K562 (cell line): ENCODE data around the gene DOCK8. TPM values are rescaled to one million over a fixed set of nuclear protein-coding genes. Genes with fewer than 3 reads are reported as not detected.
A peak's percentile ranks its signal among the peaks of the same experiment; 100 is the strongest.

Experiments used
- ATAC-seq: fragments of 200-7000 bp; cut with Tn5 transposase; 3 replicates; pipeline ENCODE4 v1.9.1; 2020; ENCODE audit warnings: moderate library complexity
- BruUV-seq: library from RNA; stranded (reverse); fragments of 400-500 nt; replicated peaks from 2 replicates; lab custom pipeline; 2021; lab: Mats Ljungman, UMichigan
- CTCF ChIA-PET: fragments of 300-600 bp; formaldehyde crosslinking; extraction: SDS; loops from one replicate; lab custom pipeline; 2021; ENCODE audit warnings: low intra/inter-chr PET ratio; lab: Yijun Ruan, JAX
- POLR2A ChIA-PET: fragments of 300-600, 350-650 bp; sonication (Branson Sonifier 250); formaldehyde crosslinking; extraction: SDS; loops from one replicate; lab custom pipeline; 2021; ENCODE audit warnings: antibody characterized with exemption, inconsistent platforms; lab: Yijun Ruan, JAX
- DNase-seq, 4 experiments: peaks; one replicate each; pipeline versions ENCODE4 v3.0.0 to v3.0.0-alpha.2; 2011 to 2018; ENCODE audit warnings: low spot score in 3 of 4, mixed read lengths in 3 of 4; ENCODE audit errors: extremely low read depth in 1 of 4
- FAIRE-seq: peaks from 2 replicates; lab custom pipeline; 2011; peaks lifted over from hg19 to GRCh38; lab: Jason Lieb, UNC
- H2AFZ ChIP-seq: 2 replicates; pipeline ENCODE4 v1.6.0; 2011; ENCODE audit warnings: low read depth, low read length, control low read depth, inconsistent platforms
- H3K27ac ChIP-seq: fragments of 200-600 bp; 3 replicates; pipeline ENCODE4 v1.8.0; 2011; ENCODE audit warnings: low read depth, mild to moderate bottlenecking, control low read depth, inconsistent platforms, low read length, moderate library complexity, mixed read lengths; ENCODE audit errors: extremely low read depth
- H3K27me3 ChIP-seq, 2 experiments: fragments of 300-600 bp in 1 of 2; 2 replicates in 1 of 2; 3 replicates in 1 of 2; pipeline versions ENCODE4 v1.6.0 to v1.8.0; 2011; ENCODE audit warnings: inconsistent platforms in 2 of 2, low read length in 2 of 2, mild to moderate bottlenecking in 1 of 2, mixed read lengths in 1 of 2, moderate library complexity in 1 of 2; ENCODE audit not compliant: control insufficient read depth in 2 of 2, insufficient read depth in 2 of 2
- H3K36me3 ChIP-seq: fragments of 300-600 bp; 3 replicates; pipeline ENCODE4 v1.8.0; 2011; ENCODE audit warnings: mild to moderate bottlenecking, low read length, inconsistent platforms; ENCODE audit not compliant: control insufficient read depth, insufficient read depth
- H3K4me1 ChIP-seq, 2 experiments: fragments of 200-600 bp in 1 of 2; replicated peaks in 1 of 2; 2 replicates in 1 of 2; 3 replicates in 1 of 2; pipeline versions ENCODE4 v1.5.1 to v1.8.0; 2011; ENCODE audit warnings: inconsistent platforms in 2 of 2, low read length in 2 of 2, mild to moderate bottlenecking in 1 of 2, mixed read lengths in 1 of 2, moderate library complexity in 1 of 2; ENCODE audit not compliant: control insufficient read depth in 2 of 2, insufficient read depth in 2 of 2
- H3K4me2 ChIP-seq: 2 replicates; pipeline ENCODE4 v1.6.1; 2011; ENCODE audit warnings: low read length, control low read depth, inconsistent platforms, mixed read lengths; ENCODE audit not compliant: insufficient read depth
- H3K4me3 ChIP-seq: fragments of 200-600 bp; sonication (generic), shearing (Covaris generic); 2 replicates; pipeline ENCODE4 v1.5.1; 2016; ENCODE audit warnings: control low read depth, inconsistent platforms
- H3K79me2 ChIP-seq: fragments of 200-600 bp; 3 replicates; pipeline ENCODE4 v1.8.0; 2011; ENCODE audit warnings: low read length, inconsistent platforms; ENCODE audit not compliant: control insufficient read depth, insufficient read depth
- H3K9ac ChIP-seq, 2 experiments: 2 replicates each; pipeline versions ENCODE4 v1.6.0 to v1.6.1; 2011; ENCODE audit warnings: low read depth in 2 of 2, low read length in 2 of 2, control low read depth in 1 of 2, inconsistent platforms in 1 of 2, mild to moderate bottlenecking in 1 of 2, mixed read lengths in 1 of 2; ENCODE audit not compliant: insufficient read depth in 1 of 2
- H3K9me1 ChIP-seq: one replicate; pipeline ENCODE4 v1.6.0; 2011; ENCODE audit warnings: inconsistent platforms, mild to moderate bottlenecking, low read length, moderate library complexity; ENCODE audit not compliant: control insufficient read depth, insufficient read depth
- H3K9me3 ChIP-seq: replicated peaks from 2 replicates; pipeline ENCODE4 v1.5.1; 2011; ENCODE audit warnings: low read depth, low read length, inconsistent platforms; ENCODE audit not compliant: control insufficient read depth, insufficient read depth
- H4K20me1 ChIP-seq: replicated peaks from 2 replicates; pipeline ENCODE4 v1.6.1; 2011; ENCODE audit warnings: low read length, inconsistent platforms, mixed read lengths; ENCODE audit not compliant: control insufficient read depth, insufficient read depth
- CREB3L1 ChIP-seq: fragments of 450-650 bp; IDR thresholded peaks from 2 replicates; pipeline ENCODE4 v1.6.1; 2014; ENCODE audit warnings: low read depth, mild to moderate bottlenecking, moderate library complexity, borderline replicate concordance
- NCOA1 ChIP-seq: fragments of 450-650 bp; IDR thresholded peaks from 2 replicates; pipeline ENCODE4 v1.6.1; 2016; ENCODE audit warnings: low read depth
- PKNOX1 ChIP-seq: fragments of 450-650 bp; IDR thresholded peaks from 2 replicates; pipeline ENCODE4 v1.6.1; 2016
- RBFOX2 ChIP-seq: fragments of 200-400 bp; formaldehyde crosslinking; IDR thresholded peaks from 2 replicates; pipeline ENCODE4 v1.6.1; 2017; ENCODE audit warnings: low read depth, mild to moderate bottlenecking, low read length, moderate library complexity
- RHOXF2B ChIP-seq: fragments of 250-450 bp; sonication (Bioruptor Pico); conservative IDR thresholded peaks from 2 replicates; pipeline ENCODE4 v1.5.1; 2021
- ZNF3 ChIP-seq: fragments of 250-450 bp; sonication (Bioruptor Pico); IDR thresholded peaks from 2 replicates; pipeline ENCODE4 v1.5.0; 2021; ENCODE audit warnings: mild to moderate bottlenecking, moderate library complexity
- WGBS: fragments of 100-300 bp; shearing (Covaris generic); methylation state at CpG from one replicate; pipeline ENCODE4 v1.1.6; 2016; ENCODE audit warnings: low coverage, mixed read lengths; ENCODE audit not compliant: insufficient coverage; ENCODE audit errors: missing lambda C conversion rate; 5-methylcytosine and 5-hydroxymethylcytosine counted together
- in situ Hi-C: fragments of 300-500 bp; cut with MboI; formaldehyde crosslinking; loops from 4 replicates; pipeline ENCODE4 v1.15.0; 2018; ENCODE audit warnings: inconsistent platforms, mixed read lengths
- intact Hi-C: fragments of 100-400 bp; cut with micrococcal nuclease; formaldehyde crosslinking; loops from 2 replicates; pipeline ENCODE4 v1.14.2; 2022
- polyA plus RNA-seq, 8 experiments: library from polyadenylated mRNA; depleted of rRNA in 4 of 8; stranded (reverse) in 5 of 8; unstranded in 3 of 8; fragments of >200 nt; fragmentation: Nextera tagmentation in 2 of 8; fragmentation: Illumina TruSeq in 1 of 8; extraction: Ambion mirVana in 2 of 8; extraction: Trizol in 1 of 8; gene quantifications; 2 replicates each; pipeline versions ENCODE4 v1.2.1 to v1.2.3, GENCODE V29; 2011 to 2014; ENCODE audit warnings: inconsistent platforms in 1 of 8, missing spikeins in 1 of 8
- total RNA-seq, 7 experiments: library from RNA; depleted of rRNA in 6 of 7; stranded (reverse); fragments of >200 nt in 6 of 7; fragmentation: Illumina TruSeq in 2 of 7; extraction: Trizol in 2 of 7; gene quantifications; 2 replicates each; pipeline versions ENCODE4 v1.2.1 to v1.2.3, GENCODE V29; 2011 to 2021; ENCODE audit warnings: low replicate concordance in 1 of 7

Gene DOCK8
- total and polyA plus RNA-seq, 9 of the 15 experiments (the other 6 are each of a cell fraction or from before 2014, with no cell fraction given) = 14.4 to 53.8 (median 25.1) TPM

DNA sequence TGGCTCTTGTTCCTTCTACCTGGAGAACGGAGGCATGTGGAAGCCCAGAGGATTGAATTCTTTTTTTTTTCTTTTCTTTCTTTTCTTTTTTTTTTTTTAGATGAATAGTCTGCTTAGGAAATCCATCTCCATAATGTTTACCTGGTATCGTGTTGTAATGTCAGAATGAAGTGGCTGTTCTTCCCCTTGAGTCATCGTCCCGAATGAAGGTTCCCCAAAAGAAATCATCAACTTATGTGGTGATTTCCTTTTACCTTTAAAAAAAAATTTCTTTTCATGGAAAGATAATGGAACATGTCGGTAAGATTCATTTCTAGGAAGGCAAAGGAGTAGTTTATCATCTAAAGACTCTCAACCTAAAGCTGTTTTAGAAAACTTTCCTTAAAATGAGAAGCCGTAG lies 59.7 kb downstream of the DOCK8 start:
- no TSS peak for BruUV-seq
- ATAC-seq = no peak
- DNase-seq = no peak
- peak overlapping the region; percentile 31 for H3K4me3 ChIP-seq
- in situ Hi-C loops (no loop called here), intact Hi-C loops (no loop called here)
- POLR2A ChIA-PET = interaction anchor here (0.9 to 3.7 kb wide), 4 partner anchors 8 to 36 kb away, joined by 3 to 14 read pairs (median 4); no protein-coding TSS in a partner anchor
- H3K27ac ChIP-seq = peak overlapping the region; percentile 98; the same call in 2 of the 3 replicates
- H2AFZ ChIP-seq = no peak overlapping the region
- H3K9me1 ChIP-seq = no peaks in the 10 kb centered on the region
- H3K9me3 ChIP-seq = no peaks in the 10 kb centered on the region; the same call in 1 of the 2 replicates
- peak; percentile 32 for FAIRE-seq
- TF ChIP-seq ZNF3 (CRISPR knock-in tag) (no peak), RBFOX2 (peak; percentile 13), RHOXF2B (no peak)
- peak overlapping the region; percentile 70 for H3K4me2 ChIP-seq
- 20% methylated on average over 4 of the region's 6 CpGs for WGBS
- no peaks in the 10 kb centered on the region for H3K27me3 ChIP-seq
- CTCF ChIA-PET = no interaction called here
- peaks cover 66% of the 10 kb centered on the region for H3K79me2 ChIP-seq
- peaks cover 37% of the 10 kb centered on the region; the same call in 2 of the 3 replicates for H3K36me3 ChIP-seq
- H3K9ac ChIP-seq = peak overlapping the region in 1 of 2 experiments; percentile 88; a peak in 2 of 4 replicates
- no peaks in the 10 kb centered on the region for H4K20me1 ChIP-seq
- peaks cover 0 to 36% of the 10 kb centered on the region in 2 experiments; a peak in 2 of 5 replicates for H3K4me1 ChIP-seq

DNA sequence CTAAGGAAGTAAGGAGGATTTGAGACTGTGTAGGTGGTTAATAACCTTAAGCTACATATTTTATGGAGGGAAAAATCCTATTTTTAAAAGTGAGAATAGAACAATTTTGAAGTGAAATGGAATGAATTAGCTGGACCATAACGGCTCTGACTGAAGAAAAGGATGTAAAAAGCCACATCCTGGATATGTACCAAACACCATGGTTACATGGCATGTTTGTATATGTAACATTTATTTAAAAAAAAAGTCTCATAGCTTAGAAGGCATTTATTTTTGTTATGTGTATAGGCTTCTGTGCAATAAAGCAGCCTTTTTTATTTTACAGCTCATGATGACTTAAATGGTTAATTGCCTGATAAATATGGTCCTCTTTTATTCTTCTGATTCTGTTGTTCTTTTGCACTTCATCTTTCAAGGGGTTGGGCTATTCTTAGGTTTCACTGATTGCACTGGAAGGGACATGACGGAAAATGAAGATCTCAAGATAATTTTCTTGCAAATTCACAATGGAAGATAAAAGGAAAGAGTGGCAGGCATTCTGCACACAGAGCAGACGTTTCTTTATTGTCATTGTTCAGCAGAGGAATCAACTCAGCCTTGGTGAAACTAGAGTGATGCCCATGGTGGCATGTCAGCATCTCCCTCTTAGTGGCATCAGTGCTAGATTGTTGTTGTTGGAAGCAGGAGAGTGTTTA lies 63.1 kb downstream of the DOCK8 start:
- POLR2A ChIA-PET = interaction anchor here (0.6 to 1.1 kb wide), 4 partner anchors 8 to 67 kb away, joined by 3 to 4 read pairs (median 3); no protein-coding TSS in a partner anchor
- H4K20me1 ChIP-seq = no peaks in the 10 kb centered on the region
- TF ChIP-seq PKNOX1 (0 out of 2 replicates have a peak, but pooled peaks have one; percentile 13), CREB3L1 (no peak), NCOA1 (no peak)
- peaks cover 0 to 20% of the 10 kb centered on the region in 2 experiments; a peak in 3 of 5 replicates for H3K4me1 ChIP-seq
- no TSS peak for BruUV-seq
- H3K79me2 ChIP-seq = peaks cover 90% of the 10 kb centered on the region
- CTCF ChIA-PET = no interaction called here
- H2AFZ ChIP-seq = no peak overlapping the region
- intact Hi-C loops = no loop called here
- H3K27me3 ChIP-seq = no peaks in the 10 kb centered on the region
- in situ Hi-C loops = no loop called here
- FAIRE-seq (no peak), ATAC-seq (no peak), DNase-seq (no peak)
- 25% methylated on average over 3 of the region's 3 CpGs for WGBS
- H3K36me3 ChIP-seq = peaks cover 48% of the 10 kb centered on the region; the same call in 2 of the 3 replicates
- no peak overlapping the region for H3K4me3 ChIP-seq
- H3K4me2 ChIP-seq = no peak overlapping the region
- H3K9me3 ChIP-seq = no peaks in the 10 kb centered on the region
- H3K9ac ChIP-seq = no peak overlapping the region
- H3K27ac ChIP-seq = no peak overlapping the region
- H3K9me1 ChIP-seq = no peaks in the 10 kb centered on the region
